ENCODE data around the gene BSND.

DNA sequence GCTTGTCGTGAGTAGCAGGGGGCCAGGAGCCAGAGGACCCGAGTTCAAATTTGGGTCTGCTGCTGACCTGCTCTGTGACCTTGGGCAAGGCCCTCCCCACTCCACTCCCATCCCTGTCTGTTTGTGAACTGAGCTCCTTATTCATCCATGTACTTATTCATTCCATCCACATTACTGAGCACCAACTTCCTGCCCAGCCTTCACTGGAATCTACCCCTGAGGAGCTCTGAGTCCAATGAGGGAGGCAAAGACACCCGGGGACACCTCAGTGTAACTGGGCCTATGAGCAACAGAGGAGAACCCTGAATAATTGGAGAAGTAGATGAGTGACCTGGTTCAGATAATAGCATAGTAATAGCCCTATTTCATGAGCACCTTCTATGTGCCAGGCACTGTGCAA is 8.9 kb downstream of the BSND start:
- TF ChIP-seq, protein P1, sequence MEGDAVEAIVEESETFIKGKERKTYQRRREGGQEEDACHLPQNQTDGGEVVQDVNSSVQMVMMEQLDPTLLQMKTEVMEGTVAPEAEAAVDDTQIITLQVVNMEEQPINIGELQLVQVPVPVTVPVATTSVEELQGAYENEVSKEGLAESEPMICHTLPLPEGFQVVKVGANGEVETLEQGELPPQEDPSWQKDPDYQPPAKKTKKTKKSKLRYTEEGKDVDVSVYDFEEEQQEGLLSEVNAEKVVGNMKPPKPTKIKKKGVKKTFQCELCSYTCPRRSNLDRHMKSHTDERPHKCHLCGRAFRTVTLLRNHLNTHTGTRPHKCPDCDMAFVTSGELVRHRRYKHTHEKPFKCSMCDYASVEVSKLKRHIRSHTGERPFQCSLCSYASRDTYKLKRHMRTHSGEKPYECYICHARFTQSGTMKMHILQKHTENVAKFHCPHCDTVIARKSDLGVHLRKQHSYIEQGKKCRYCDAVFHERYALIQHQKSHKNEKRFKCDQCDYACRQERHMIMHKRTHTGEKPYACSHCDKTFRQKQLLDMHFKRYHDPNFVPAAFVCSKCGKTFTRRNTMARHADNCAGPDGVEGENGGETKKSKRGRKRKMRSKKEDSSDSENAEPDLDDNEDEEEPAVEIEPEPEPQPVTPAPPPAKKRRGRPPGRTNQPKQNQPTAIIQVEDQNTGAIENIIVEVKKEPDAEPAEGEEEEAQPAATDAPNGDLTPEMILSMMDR (IDR thresholded peaks at IDR 0.05): no peak
- TF ChIP-seq POLR2A (IDR thresholded peaks at IDR 0.05): no peak
